GM19395 (cell line): ENCODE results near the gene GMPS.
"Not testable (repeated sequence)": the region's sequence is repeated elsewhere in the genome, so short reads cannot be mapped to it uniquely, and the experiment has no call there.

Experiments used
- ATAC-seq: cut with Tn5 transposase; IDR thresholded peaks from one replicate; pipeline ENCODE4 v1.9.1; 2021; ENCODE audit warnings: mild to moderate bottlenecking, moderate library complexity; ENCODE audit not compliant: unreplicated experiment

The GMPS gene

GRCh38 chr3:155871746-155872158 is 1.3 kb downstream of the GMPS start:
- peak; percentile 13 for ATAC-seq

DNA sequence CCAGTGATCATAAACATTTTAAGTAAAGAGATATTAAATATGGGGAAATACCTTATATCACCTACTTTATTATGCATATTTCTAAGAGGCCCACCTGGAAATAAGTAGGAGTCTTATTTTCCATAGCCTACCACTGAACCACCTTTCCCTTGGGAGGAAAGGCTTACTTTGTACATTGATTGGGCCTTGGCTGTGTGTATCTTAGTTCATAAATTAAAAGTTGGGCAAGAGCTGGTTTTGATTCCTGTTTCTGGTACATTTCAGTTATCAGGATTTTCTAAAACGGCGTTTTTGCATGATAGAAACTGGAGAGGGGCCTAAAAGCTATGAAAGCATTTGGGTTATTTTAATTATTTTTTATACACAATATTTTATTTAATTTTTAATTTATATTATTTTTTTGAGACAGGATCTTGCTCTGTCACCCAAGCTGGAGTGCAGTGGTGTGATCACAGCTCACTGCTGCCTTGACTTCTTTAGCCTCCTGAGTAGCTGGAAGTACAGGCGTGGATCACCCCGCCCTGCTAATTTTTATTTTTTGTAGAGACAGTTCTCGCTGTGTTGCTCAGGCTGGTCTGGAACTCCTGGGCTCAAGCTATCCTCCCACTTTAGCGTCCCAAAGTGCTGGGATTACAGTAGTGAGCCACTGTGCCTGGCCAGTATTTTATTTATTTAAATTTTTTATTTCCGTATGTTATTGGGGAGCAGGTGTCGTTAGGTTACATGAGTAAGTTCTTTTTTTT is 2.6 kb downstream of the GMPS start:
- ATAC-seq, result no peak

GRCh38 chr3:155876037-155876436 is 5.6 kb downstream of the GMPS start:
- ATAC-seq, result no peak

DNA sequence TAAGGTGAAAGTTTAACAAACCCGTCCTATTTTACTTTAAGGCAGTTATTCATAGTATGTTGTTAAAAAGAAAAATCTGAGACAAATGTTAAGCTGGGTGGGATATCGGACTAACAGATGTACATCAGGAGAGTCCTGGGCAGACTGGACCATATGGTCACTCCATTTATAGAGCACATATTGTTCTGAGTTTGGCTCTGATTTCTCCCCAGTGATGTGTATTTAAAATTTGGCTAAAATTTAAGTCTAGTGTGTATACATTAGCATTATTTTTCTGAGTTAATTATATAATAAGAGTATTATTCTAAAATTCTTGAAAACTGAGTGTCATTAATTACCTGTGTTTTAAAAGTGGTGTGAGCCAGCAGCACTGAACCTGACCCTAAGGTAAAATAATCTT is 6.1 kb downstream of the GMPS start:
- ATAC-seq, result no peak

DNA sequence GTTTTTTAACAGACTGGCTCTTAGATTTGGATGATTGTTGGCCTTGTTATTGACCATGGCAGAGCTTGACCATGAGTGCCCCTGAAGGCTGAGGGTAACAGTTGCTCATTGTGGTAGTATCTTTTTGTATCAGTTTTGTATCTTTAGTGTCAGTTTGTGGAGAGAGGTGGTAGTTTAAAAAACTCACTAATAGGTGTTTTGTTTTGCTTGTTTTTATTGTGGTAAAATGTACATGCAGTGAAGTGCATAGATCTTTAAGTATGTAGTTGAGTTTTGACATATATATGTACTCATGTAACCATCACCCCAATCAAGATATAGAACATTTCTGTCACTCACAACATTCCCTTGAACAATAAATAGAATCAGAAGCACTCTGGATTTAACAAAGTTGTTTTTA is 9.8 kb downstream of the GMPS start:
- ATAC-seq, result no peak

- ATAC-seq, result no peak
These were observed 13.8 kb downstream of the GMPS start for GRCh38 chr3:155884292-155884691.

- ATAC-seq, result no peak
These were observed 14.8 kb downstream of the GMPS start for GRCh38 chr3:155885292-155885691.

GRCh38 chr3:155886348-155886747 is 15.9 kb downstream of the GMPS start:
- not testable (repeated sequence) for ATAC-seq

- ATAC-seq, result no peak
These were observed 16.5 kb downstream of the GMPS start for GRCh38 chr3:155886915-155887314.

DNA sequence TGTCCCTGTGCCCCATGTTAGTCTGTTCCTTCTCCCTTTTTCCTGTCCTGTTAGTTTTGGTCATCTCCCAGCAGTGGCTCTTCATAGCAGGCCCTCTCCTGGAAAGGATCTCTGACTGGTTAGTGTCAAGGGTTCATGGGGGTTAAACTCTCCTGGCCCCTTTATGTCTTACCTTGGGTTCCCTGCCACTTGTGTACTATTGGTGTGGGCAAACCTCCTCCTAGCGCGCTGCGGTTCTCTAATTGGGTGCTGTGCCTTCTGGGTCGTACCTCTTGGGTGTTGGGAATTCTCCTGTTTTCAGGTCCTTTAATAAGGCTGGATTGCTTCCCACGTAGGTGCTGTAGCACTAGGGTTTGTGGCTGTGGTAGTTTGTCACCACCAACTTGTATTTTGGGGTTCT is 18.8 kb downstream of the GMPS start:
- ATAC-seq, result no peak

GRCh38 chr3:155889952-155890351 is 19.5 kb downstream of the GMPS start:
- ATAC-seq, result no peak

- no peak for ATAC-seq
These were observed 20.3 kb downstream of the GMPS start for GRCh38 chr3:155890671-155891190.

GRCh38 chr3:155891321-155891720 is 20.9 kb downstream of the GMPS start:
- no peak for ATAC-seq

DNA sequence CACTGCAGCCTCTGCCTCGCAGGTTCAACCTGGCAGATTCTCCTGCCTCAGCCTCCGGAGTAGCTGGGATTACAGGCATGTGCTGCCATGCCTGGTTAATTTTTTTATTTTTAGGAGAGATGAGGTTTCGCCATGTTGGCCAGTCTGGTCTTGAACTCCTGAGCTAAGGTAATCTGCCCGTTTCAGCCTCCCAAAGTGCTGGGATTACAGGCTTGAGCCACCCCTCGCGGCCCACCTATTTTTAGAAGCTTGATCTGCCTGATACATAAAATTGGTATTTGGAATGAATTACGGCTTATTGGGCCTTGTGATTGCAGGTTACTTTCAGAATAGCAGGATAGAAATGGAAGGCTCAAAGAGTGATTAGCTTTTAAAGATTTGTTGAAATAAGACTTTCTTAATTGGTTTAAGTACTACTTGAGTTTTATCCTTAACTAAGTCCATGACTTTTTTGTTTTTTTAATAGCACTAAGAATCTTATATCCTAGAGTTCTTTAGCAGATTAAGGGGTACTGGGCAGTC is 25.0 kb downstream of the GMPS start:
- no peak for ATAC-seq

- no peak for ATAC-seq
These were observed 36.5 kb downstream of the GMPS start for GRCh38 chr3:155906900-155907299.

DNA sequence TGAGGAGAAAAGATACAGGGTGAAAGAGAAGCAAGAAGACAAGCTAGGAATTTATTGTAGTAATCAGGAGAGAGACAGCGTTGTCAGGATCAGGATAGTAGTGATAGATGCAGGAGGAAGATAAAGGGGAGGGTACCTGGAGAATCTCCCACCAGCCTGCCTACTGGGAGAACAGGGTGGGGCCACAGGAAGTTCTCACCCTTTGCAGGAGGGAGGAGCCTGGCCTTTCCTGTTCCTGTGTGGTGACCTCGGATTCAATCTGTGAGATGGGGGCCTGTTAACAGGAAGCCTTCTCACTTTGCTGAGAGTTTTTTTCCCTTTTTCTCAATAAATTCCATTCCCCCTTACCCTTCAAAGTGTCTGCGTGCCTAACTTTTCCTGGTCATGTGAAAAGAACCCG is 37.6 kb downstream of the GMPS start:
- no peak for ATAC-seq

DNA sequence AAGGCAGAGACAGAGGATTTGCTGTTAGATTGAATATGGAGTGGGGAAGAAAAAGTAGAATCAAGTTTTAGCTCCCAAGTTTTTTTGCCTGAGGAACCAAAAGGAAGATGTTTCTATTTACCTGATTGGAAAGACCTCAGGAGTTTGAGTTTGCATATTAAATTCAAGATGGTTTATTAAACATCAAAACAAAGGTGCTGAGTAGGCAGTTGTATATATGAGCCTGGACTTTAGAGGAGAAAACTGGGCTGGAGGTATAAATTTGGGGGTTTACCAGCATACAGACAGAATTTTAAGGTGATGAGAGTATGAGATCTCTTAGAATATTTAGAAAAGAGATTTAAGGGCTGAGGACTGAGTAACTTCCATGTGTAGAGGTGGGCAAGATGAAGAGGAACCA is 38.2 kb downstream of the GMPS start:
- ATAC-seq, result no peak

DNA sequence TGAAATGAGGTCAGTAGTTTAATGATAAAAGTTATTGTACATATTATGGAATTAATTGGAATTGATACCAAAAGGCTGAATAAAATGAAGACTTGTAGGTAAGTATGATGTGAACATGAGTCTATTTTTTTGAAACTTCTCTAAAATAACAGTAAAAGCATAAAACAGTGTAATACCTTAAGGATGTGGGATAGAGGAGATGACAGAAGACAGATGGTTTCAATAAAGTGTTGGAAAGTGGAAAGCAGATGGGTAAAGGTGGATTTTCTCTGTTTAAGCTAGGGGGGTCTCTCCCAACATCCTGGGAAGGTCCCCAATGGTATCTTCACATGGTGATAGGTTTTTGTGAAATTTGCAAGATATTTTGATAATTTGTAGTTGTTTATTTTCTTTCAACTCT is 41.6 kb downstream of the GMPS start:
- no peak for ATAC-seq

DNA sequence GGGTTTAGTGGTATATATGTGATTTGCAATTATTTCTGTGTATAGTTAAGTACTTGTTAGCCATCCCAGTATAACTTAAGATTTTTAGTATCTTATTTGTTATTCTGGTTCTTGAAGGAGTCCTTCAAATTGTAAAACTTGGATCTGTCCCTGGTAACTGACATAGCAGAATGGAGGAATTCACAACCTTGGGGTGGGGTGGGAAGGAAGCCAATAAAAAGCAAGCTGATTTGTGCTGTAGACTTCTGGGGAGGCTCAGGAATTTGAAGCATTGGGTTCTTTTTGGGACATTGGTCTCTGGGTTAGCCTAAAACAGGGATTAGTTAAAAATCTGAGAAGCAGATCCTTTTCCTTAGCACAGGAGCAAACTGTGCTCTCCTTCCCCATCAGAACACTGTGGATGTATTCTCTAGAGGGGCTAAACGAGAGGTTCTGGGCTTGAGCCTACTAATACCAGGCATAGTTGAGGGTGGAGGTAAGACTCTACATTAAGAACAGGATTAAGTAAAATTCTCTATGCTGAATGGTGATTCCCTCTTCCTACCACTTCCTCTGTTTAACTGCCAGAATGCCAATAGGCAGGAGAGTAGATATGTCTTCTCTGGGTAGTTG is 42.2 kb downstream of the GMPS start:
- no peak for ATAC-seq

- no peak for ATAC-seq
These were observed 47.3 kb downstream of the GMPS start for GRCh38 chr3:155917781-155918180.

GRCh38 chr3:155919728-155920127 is 49.3 kb downstream of the GMPS start:
- ATAC-seq, result no peak

- no peak for ATAC-seq
These were observed 51.0 kb downstream of the GMPS start for GRCh38 chr3:155921486-155921885.
